ENCODE results near the gene CABP4.

CABP4 gene

GRCh38 chr11:67506426-67507051, 51.4 kb downstream of the CABP4 start:
- peak overlapping the region; percentile 96 for H3K27ac Mint-ChIP-seq
- peak overlapping the region; percentile 91 for H3K4me3 Mint-ChIP-seq
- H3K9me3 Mint-ChIP-seq, result no peaks in the 10 kb centered on the region
- peaks cover 36% of the 10 kb centered on the region for H3K4me1 Mint-ChIP-seq (ENCODE audit: low read depth)
- peaks cover 10% of the 10 kb centered on the region for H3K27me3 Mint-ChIP-seq (ENCODE audit: low read depth)
- peaks cover 13% of the 10 kb centered on the region for H3K36me3 Mint-ChIP-seq (ENCODE audit: low read depth)

- Mint-ChIP-seq H3K36me3 (ENCODE audit: low read depth) (peaks cover 11% of the 10 kb centered on the region), H3K9me3 (no peaks in the 10 kb centered on the region), H3K27ac (peak overlapping the region; percentile 96), H3K4me3 (peak overlapping the region; percentile 91), H3K27me3 (ENCODE audit: low read depth) (peaks cover 10% of the 10 kb centered on the region), H3K4me1 (ENCODE audit: low read depth) (peaks cover 34% of the 10 kb centered on the region)
These were observed 52.2 kb downstream of the CABP4 start for GRCh38 chr11:67507242-67507863.

GRCh38 chr11:67507864-67508485, 52.8 kb downstream of the CABP4 start, which contains the start of gene CDK2AP2:
Gene CDK2AP2 (minus strand): TSS chr11:67508162. CDS start chr11:67508082, 80 bp downstream.
- Mint-ChIP-seq H3K36me3 (ENCODE audit: low read depth) (peaks cover 10% of the 10 kb centered on the region), H3K4me3 (peak within 1 kb of the TSS; percentile 91), H3K4me1 (ENCODE audit: low read depth) (peaks cover 32% of the 10 kb centered on the region), H3K27ac (peak within 1 kb of the TSS; percentile 96), H3K9me3 (no peaks in the 10 kb centered on the region), H3K27me3 (ENCODE audit: low read depth) (peaks cover 10% of the 10 kb centered on the region)

GRCh38 chr11:67508486-67509121, 53.5 kb downstream of the CABP4 start:
- Mint-ChIP-seq H3K4me3 (peak overlapping the region; percentile 91), H3K9me3 (no peaks in the 10 kb centered on the region), H3K27ac (peak overlapping the region; percentile 96), H3K27me3 (ENCODE audit: low read depth) (peaks cover 13% of the 10 kb centered on the region), H3K36me3 (ENCODE audit: low read depth) (peaks cover 10% of the 10 kb centered on the region), H3K4me1 (ENCODE audit: low read depth) (peaks cover 31% of the 10 kb centered on the region)

- Mint-ChIP-seq H3K9me3 (no peaks in the 10 kb centered on the region), H3K4me1 (ENCODE audit: low read depth) (peaks cover 31% of the 10 kb centered on the region), H3K4me3 (no peak overlapping the region), H3K27me3 (ENCODE audit: low read depth) (peaks cover 16% of the 10 kb centered on the region), H3K27ac (no peak overlapping the region), H3K36me3 (ENCODE audit: low read depth) (peaks cover 10% of the 10 kb centered on the region)
These were observed 54.8 kb downstream of the CABP4 start for GRCh38 chr11:67510023-67510345.
